HG03354 (cell line): Measurements from ENCODE around the gene ACTG1.

ENCODE experiments used
- ATAC-seq: cut with Tn5 transposase; IDR thresholded peaks from one replicate; pipeline ENCODE4 v1.9.1; 2021; ENCODE audit warnings: mild to moderate bottlenecking; ENCODE audit not compliant: unreplicated experiment, poor library complexity, severe bottlenecking

ACTG1 gene

DNA sequence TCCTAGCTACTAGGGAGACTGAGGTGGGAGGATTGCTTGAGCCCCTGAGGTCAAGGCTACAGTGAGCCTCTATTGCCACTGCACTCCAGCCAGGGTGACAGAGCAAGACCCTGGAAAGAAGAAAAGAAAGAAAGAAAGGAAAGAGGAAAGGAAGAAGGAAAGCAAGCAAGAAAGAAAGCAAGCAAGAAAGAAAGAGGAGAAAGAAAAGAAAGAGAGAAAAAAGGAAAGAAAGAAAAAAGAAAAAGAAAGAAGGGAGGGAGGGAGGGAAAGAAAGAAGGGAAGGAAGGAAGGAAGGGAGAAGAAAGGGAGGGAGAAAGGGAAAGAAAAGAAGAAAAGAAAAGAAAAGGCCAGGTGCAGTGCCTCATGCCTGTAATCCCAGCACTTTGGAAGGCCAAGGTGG lies 9.0 kb downstream of the ACTG1 start:
- ATAC-seq, result no peak

DNA sequence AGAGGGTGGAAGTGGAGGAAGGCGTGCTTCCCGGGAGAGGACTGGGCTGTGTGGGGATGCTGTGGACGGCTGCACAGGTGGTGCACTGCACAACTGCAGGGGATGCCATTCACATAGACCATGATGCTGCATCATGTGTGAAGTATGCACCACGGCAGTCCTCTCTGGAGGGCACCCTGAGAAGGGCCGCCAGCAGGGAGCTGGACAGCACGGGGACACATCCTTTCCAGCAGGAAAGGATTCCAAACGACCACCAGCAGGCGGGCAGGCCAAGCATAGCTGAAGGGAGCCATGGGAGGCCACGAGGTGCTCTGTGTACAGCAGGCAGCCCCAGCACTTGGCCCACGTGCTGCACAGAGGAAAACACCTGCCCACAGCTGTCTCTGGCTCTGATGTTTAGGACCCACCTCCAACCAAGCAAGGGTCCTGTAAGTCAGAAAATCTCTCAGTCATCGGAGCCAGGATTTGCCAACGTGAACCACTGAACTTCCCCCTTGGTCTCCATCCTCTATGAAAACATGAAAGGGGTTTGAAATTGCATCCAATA lies 10.1 kb downstream of the ACTG1 start:
- no peak for ATAC-seq

DNA sequence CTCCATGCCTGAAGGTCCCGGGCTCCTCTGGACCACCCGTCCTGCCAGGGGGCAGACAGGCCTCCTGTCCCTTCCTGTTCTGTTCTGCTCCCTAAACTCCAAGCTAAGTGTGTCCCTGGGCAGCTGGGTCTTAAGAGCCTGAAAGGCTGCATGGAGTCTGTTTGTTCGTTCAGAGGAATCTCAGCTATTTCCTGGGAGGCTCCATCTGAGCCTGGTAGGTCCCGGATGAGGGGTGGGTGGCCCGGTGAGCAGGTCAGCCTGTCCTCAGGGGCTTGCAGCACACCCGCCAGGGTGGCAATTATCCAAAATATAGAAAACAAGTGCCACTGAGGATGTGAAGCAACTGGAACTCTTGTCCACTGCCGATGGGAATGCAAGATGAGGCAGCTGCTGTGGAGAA lies 12.6 kb downstream of the ACTG1 start:
- no peak for ATAC-seq

DNA sequence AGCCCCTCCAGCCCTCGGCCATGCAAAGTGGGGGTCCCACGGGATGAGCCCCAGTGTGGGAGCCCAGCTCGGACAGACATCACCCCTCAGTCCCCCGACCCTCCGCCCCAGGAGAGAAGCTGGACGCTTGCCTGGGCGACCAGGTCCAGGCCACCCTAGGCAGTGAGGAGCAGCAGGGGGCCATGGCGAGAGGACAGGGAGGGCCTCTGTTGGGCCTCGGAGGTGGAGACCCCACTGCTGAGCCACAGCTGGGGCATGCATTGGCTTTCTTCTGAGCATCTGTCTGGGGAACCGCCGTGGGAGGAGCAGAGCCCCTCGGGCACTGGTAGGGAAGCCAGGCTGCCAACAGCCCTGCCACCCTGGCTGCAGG lies 13.0 kb downstream of the ACTG1 start:
- ATAC-seq, result no peak

DNA sequence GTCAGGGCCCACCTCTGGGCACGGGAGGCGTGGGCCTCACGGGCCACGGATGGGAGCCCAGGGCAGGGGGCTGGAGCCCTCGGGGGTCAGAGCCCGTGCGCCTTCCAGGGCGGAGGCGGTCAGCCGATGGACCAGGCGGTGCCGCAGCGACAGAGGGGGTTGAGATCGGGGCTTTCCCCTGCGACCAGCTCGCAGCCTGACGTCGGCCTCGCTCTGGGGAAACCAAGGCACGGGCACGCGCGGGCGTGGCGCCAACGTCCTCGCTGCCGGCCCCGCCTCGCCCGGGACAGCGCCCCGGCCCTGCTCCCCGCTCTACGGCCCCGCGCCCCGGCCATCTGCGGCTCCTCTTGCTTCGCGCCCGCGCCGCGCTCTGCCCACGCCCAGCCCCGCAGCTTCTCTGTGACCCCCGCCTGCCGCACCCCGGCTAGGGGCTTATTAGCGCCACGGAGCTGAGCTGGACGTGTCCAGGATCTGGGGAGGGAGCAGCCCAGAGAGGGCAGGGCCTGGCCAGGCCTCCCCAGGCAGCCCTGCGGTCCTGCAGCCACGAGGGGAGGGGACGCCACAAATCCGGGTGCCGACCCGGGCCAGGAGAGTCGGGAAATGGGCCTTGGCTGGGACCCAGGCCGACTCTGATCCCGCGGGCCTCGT lies 13.5 kb downstream of the ACTG1 start:
- ATAC-seq, result no peak

DNA sequence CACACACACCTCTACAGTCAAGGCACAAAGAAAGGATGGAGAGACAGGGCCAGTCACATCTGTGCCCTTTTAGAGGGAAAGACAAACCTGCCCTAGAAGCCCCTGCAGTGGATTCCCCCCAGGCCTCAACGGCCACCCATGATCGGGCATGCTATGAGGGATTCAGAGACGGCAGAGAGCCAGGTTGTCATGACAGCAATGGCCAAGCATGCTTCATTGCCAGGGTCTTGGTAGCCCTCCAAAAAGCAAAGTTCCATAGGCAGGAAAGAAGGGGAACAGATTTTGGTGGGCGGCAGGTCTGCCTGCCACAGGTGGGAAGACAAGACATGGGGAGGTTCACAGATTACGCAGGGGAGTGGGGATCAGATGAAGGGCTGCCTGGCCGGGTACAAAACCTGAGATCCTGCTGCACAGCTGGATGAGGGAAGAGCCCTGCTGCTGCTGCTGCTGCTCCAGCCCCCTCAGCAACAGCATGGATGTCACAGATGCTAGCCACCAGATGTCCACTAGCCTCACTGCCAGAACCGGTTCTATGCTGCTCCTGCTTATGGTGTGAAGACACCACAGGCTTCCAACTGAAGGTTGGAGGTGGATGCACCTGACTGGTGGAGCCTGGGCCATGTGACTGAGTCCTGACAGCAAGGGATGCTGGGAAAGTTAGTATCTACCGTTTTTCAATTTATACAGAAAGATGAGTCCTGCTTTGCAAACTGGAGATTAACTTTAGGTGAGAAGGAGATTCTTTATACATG lies 17.8 kb downstream of the ACTG1 start:
- ATAC-seq, result no peak

DNA sequence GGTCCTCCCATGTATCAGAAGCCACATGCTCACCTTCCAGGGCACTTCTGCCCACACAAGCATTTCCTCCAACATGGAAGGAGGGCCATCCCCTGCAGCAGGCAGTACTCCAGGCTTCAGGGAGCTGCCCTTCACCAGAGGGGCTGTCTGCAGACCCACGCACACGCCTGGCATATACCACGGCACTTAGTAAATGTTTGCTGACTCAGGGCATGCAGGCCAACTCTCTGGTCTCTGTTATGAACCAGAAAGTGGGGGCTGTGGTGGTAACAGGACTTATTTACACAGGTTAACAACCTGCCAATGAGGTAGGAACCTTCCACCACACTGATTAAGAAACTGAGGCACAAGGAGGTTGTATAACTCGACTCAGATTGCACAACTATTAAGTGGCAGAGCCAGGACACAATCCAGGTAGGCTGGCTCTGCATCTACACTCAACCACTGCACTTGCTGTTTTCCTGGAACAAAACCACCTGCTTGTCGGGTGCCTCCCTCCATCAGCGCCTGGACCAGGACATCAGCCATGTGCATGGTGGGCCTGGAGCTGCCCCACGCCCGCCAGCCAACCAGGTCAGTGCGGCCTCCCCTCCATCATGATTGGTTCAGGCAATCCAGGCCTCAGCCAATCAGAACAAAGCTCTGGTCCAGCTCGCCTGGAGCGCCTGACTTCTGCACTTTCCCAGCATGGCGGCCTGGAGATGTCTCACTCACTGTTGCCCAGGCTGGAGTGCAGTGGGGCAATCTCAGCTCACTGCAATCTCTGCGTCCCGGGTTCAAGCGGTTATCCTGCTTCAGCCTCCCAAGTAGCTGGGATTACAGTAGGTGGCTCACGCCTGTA lies 19.2 kb downstream of the ACTG1 start:
- ATAC-seq, result no peak

DNA sequence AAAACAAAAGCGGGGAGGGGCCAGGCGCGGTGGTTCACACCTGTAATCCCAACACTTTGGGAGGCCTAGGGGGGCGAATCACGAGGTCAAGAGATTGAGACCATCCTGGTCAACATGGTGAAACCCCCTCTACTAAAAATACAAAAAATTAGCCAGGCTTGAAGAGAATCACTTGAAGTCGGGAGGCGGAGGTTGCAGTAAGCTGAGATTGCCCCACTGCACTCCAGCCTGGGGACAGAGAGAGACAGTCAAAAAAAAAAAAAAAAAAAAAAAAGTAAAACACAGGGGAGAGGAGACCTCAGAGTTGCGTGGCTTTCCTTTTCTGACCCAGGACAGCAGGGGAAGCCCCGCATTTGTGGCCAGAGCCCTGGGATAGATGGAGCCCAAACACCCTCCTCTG lies 19.9 kb downstream of the ACTG1 start:
- no peak for ATAC-seq

DNA sequence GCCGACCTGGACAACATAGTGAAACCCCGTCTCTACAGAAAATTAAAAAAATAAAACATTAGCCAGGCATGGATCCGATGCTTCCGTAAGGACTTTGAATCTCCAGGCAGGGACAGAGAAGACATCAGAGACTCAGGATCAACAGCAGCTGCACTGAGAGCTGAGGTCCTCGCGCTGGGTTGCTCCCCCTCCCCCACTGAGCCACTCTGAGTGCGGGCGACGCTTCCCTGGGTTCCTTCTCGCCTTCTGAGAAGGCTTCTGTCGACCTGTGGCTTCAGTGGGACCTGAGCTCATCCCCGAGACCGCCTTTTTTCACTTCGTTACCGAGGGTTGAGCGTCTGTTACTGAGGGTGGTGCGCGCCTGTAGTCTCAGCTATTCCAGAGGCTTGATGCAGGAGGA lies 20.4 kb downstream of the ACTG1 start:
- no peak for ATAC-seq

DNA sequence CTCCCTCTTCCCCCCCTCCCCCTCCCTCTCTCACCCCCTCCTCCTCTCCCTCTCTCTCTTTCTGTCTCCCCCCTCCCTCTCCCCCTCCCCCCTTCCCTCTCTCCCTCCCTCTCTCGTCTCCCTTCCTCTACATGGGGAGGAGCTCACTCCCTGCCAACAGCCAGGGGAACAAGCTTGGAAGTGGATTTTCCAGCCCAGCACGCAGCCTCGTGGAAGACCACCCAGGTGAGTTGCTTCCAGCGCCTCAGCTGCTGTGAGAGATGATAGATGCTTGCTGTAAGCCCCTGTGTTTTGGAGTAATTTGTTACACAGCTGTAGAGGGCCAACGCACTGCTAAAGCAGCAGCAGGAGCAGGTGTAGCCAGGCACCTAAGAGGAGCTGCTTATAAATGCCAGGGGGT lies 20.8 kb downstream of the ACTG1 start:
- no peak for ATAC-seq

DNA sequence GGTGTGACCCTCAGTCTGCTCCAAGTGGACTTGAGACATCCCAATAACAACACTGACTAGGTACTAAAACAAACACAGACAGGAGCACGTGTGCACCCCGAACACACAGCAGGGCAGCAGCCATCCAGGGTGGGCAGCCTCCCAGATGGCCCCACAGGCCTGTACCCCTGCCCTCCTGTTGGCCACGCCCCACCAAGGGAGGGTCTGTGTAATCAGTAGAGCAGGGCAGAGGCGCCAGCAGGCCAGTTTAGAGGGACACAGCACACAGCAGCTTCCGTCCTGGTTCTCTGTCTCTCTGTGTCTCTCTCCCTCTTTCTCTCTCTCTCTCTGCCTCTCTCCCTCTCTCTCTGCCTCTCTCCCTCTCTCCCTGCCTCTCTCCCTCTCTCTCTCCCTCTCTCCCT lies 21.4 kb downstream of the ACTG1 start:
- no peak for ATAC-seq

DNA sequence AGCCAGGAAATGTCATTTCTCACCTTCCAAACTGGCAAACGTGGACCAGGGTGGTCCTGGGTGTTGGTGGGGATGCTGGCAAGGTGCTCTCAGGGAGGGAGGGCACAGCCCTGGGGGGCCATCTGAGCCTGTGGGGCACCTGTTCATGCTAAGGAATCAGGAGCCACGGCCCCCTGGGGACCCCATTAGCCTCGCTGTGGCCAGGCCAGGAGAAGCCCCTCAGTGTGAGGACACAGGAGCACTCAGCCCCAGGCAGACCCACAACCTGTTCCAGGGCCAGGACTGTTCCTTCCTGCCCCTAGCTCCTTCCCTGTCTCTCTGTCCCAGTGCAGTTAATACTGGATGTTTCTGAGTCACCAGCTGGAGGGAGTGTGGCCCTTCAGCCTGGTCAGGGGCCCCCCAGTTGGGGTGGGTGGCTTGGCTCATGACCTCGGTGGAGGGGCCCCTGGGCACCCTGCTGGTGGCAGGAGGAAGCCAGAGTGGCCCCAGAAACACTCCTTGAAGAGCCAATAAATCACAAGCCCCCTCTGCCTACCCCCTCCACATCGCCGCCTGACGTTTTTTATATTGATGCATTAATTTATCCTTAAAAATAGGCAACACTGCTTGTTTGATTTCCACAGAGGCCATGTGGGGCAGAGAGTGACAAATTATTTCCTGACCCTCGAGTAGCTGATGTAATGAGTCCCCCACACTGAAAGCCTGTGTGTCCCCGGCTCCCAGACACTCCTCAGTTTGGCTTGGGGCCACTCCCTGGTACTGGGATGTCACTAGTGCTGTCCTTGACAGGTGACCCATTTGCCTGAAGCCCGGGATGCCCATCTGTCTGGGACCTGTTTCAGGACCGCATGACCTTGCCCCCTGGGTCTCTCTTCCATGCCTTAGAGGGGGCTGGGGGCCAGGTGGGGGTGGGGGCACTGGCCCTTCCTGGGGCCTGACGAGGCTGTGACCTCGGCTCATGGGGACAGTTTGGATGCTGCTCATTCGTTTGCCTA lies 22.3 kb downstream of the ACTG1 start:
- ATAC-seq, result no peak

DNA sequence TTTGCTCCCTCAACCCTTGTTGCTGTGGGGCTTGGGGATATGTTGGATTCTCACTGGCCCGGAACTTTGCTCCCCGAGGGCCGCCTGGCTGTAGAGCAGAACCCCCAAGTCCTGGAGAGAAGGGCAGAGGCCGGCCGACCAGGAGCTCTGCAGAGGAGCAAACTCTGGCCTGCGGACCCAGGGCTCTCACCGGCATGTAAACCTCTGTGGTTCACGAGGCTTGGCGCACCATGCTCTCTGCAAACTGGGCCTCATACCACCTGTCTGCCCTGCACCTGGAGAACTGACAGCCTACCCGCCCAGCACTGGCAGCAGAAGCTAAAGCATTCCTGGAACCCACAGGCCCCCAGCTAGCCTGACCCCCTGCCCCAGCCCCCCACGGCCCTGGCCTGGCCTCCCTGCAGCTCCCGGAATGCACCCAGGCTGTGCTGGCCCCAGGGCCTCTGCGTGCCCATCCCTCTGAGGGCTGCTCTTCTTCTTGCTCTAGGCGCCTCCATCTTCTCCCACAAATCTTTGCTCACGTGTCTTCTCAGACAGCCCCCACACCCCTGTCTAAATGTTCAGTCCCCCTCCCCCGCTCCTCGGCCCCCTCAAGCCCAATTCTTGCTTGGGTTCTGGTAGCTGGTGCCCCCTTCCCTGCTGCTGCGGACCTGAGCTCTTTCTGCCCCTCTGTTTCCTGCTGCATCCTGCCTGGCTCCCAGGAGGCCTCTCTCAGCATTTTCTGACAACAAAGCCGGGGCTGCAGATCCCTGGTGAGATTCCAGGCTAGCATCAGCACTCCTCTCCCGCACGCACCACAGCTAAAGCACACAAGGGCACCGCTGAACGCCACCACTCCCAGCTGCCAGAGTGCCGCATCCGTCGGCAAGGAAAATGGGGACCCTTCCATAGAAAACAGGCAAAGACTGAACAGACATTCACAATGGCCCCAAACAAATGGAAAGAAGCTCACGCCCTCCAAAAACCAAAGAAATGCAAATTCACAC lies 23.3 kb downstream of the ACTG1 start:
- ATAC-seq, result no peak

DNA sequence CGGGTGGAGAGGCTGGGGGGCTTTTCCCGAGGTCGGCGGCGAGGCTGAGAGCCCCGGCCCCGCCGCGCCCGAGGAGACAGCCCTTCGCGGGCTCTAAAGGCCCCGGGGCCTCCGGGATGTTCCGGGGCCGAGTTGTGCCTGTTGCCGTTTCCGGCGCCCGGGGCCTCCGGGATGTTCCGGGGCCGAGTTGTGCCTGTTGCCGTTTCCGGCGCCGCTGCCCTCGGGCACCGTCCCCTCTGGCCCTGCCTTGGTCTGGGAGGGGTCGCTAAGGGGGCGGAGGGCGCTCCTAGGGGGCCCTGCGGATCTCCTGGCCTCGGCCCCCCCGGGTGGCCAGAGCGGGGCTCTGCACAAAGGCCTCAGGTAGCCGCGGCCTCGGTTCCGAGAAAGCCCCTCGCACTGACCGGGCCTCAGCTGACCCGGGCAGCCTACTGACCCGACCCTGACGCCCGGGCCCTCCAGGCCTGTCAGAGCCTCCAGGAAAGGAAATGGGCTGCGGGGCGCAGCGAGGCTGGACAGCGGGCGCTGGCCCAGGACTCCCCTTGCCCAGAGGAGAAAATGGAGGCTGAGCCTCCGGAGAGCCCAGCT lies 24.2 kb downstream of the ACTG1 start:
- no peak for ATAC-seq

DNA sequence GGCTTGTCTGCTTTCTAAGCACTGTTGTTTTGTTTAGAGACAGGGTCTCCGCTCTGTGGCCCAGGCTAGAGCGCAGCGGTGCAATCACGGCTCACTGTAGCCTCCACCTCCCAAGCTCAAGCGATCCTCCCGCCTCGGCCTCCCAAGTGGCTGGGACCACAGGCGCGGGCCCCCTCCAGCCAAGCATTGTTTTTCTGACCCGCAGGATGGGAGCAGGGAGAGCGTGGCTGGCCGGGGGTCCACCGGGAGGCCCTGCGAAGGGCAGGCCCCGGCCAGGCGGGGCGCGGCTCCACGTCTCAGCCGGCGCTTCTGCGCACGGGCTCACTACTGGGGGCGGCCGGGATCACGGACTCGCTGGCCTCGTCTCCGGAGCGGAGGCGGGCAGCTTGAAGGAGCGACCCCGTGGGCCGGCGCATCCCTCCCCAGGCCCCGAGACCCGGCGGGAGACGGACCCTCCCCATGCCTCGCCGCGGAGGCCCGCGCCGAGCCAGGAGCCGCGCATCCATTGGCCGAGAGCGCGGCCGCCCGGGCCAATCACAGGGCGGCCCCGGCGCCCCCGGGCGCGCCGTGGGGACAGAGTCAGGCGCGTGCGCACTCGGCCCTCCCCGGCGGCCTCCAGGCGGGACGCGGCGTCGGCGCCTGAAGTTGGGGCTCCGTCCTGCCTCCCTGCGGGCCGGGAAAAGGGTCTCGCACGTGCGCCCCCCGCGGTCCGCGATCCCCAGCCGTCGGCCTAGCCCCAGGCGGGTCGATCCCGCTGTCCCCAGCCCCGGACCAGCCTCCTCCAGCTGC lies 24.9 kb downstream of the ACTG1 start:
- ATAC-seq, result no peak

DNA sequence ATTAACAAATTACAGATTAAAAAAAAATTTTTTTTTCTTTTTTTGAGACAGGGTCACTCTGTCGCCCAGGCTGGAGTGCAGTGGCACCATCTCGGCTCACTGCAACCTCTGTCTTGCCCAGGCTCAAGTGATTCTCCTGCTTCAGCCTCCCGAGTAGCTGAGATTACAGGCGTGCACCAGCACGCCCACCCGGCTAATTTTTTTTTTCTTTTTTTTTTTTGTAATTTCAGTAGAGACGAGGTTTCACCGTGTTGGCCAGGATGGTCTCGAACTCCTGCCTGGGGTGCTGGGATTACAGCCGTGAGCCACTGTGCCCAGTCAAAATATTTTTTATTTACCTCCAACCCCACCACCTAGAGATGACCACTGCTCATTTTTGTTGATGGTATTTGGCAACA lies 25.5 kb downstream of the ACTG1 start:
- ATAC-seq, result no peak

DNA sequence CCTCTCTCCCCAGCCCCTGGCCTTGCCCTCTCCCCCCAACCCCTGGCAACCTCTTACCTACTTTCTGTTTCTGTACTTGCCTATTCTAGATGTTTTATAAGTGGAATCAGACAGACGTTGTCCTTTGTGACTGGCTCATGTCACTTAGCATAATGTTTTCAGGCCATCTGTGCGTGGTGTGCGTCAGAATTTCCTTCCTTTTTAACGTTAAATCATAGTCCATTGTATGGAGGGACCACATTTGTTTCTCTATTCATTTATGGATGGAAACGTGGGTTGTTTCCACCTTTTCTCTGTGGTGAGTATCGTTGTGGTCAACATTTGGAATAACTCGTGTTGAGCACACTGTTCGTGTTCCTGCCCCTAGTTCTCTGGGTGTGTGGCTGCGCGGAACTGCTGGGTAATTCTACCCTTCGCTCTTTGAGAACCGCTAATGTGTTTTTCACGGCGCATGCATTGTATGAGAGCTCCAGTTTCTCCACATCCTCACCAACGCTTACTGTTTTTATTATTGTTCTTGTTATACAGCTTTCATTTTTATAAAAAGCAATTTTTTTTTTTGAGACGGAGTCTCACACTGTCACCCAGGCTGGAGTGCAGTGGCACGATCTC lies 26.3 kb downstream of the ACTG1 start:
- ATAC-seq, result no peak
